NAMALWA (cell line): ENCODE data around the gene RHBG.

Experiments
- DNase-seq: peaks from one replicate; pipeline ENCODE4 v3.0.0-alpha.2; 2015; ENCODE audit warnings: low spot score

RHBG gene

GRCh38 chr1:156386134-156386901 lies 17.3 kb downstream of the RHBG start:
- no peak for DNase-seq

DNA sequence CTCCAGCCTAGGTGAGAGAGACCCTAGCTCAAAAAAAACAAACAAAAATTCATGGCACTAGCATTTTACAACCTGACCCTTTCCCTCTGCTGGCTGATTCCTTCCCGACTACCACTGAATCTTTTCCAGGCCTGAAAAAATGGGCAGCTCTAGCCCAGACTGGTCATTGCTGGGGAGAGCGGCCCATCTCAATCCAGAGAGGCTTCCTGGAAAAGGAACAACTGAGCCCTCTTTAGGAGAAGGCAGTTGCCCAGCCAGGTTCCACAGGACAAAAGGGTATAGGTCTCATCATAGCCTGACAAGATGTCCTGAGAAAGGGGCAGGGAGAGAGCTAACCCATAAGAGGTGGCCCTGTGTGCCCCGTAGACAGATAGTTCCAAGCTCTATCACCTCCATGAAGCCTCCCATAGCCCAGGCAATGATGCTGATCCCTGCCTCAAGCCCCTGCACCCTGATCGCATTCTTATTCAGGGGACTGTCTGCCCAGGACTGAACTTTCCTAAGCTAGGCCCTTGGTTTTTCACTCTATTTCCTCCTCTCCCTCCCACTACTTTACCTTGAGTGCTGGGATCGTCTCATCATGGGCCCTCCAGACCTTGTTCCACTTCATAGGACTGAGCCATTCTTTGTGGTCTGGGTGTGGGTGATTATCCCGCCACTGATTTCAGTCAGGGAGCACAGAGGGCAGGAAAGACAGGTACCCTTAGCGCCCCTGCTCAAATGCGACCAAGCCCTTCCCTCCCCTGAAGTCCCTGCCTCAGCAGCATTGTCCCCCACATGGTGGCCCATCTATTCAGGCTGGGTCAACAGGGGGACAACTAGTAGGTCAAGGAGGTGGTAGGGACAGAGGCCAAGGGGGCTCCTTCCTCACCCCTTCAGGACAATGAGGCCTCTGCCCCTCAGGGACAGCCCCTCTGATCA lies 18.2 kb downstream of the RHBG start:
- no peak for DNase-seq

DNA sequence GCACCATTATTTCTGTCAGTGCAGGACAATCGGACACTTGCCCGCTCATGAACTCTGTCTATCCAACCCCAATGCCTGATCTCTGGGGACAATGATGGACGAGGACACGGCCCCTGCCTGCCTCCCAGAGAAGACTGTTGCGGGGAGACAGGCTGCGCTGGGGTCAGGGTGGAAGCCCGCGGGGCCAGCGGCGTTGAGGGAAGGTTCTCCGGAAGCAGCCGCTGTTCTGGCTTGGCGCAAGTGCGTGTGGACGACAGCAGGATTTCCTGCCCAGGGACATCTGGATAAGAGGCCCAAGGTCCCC lies 18.8 kb downstream of the RHBG start:
- no peak for DNase-seq

- no peak for DNase-seq
Observed at GRCh38 chr1:156388174-156389137, 19.4 kb downstream of the RHBG start.

DNA sequence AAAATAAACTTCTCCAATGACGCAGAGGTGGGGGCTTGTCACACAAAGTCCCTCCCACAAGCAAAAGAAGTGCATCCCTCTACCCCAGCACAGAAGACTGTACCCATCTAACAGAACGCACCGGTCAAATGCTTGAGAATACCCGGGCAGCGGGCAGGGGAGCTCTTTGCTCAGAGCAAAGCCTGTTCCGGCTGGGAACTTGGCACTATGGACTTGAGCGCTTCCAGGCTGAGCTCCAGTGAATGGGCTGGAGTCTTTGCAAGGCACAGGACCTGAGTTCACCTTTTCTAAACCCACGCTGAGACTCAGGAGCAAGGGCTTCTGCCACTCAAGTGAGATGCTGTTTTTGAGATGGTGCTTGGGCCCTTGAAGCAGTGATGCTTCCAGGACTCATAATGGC lies 20.3 kb downstream of the RHBG start:
- DNase-seq = no peak

- no peak for DNase-seq
Observed at GRCh38 chr1:156390469-156391365, 21.7 kb downstream of the RHBG start.

GRCh38 chr1:156391366-156391677 lies 22.3 kb downstream of the RHBG start:
- DNase-seq = no peak

- DNase-seq = no peak
Observed at GRCh38 chr1:156391701-156392100, 22.7 kb downstream of the RHBG start.

DNA sequence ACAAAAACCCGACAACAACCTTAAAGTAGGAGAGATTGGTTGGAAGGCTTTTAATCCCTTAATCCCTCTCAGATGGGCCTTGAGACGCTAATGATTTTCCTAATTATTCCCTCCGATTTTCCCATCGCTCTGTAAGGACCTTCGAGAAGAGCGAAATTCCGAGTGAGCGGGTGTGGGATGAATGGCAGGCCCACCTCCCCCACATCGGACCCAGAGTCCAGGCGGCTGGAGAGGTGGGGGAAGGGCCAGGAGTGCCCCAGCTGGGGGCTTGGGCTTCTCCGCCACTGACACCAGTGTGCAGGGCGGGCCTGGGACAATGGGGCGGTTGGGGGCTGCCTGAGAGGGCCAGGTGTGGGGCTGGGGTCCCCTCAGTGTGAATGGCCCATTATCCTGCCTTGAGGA lies 23.4 kb downstream of the RHBG start:
- DNase-seq = no peak

- no peak for DNase-seq
Observed at GRCh38 chr1:156393095-156393494, 24.1 kb downstream of the RHBG start.

DNA sequence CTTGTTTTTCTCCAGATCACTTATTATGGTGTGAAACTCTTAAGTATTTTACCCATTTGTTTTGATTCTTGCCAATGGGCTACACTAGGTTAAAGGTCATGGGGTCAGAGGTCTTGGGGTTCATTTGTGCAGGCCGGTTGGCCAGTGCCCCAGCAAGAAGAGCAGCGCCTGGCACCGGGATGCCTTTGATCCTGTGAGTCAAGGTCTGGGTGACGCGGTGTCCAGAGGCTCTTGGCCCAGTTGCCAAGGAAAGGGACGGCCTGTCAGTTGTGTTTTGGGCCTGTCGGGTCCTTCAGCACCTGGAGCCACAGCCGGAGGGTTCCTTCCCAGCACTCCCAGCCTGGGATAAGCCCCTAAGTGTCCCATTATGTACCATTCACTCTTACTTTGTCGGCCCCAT lies 25.1 kb downstream of the RHBG start:
- no peak for DNase-seq

DNA sequence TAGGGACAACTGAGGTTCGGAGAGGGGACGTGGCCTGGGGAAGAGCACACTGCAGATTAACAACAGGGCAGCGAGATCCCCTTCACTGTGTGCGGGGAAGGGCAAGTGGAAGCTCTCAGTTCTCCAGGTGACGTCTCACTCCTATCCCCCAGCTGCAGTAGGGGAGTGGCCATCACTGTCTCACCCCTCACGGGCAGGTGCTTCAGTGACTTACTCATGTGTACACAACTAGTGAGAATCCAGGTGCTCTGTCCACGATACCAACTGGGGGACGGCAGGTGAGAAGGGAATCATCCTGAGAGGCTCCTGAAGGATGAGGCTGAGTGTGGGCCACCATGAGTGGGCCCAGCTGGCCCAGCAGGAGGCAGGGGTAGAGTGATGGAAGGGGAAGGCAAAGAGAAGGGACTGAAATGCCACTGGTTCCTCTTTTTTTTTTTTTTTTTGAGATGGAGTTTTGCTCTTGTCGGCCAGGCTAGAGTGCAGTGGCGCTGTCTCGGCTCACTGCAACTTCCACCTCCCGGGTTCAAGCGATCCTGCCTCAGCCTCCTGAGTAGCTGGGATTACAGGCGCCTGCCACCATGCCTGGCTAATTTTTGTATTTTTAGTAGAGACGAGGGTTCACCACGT lies 25.9 kb downstream of the RHBG start:
- peak; percentile 50 for DNase-seq

GRCh38 chr1:156399355-156400125 lies 30.5 kb downstream of the RHBG start:
- no peak for DNase-seq

- DNase-seq = no peak
Observed at GRCh38 chr1:156400191-156400935, 31.4 kb downstream of the RHBG start.

GRCh38 chr1:156401041-156401574 lies 32.1 kb downstream of the RHBG start:
- DNase-seq = no peak

DNA sequence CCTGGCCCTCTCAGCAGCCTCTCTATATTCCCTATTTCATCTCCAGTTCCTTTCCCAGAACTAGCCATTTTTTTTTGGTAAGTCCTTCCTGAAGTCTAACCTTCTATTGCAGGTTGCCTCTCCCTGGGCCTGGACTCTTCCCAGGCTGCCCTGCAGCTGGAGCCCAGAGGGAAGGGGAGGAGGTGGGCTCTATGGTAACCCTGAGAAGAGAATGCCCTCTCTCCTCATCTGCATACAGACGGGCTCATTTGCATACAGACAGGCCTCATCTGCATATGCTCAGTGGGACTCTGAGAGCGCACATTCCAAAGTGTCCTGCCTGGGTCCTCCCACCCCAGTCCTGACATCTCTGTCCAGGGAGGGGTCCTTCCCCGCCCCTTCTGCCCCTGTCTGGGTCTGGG lies 32.7 kb downstream of the RHBG start:
- no peak for DNase-seq

GRCh38 chr1:156402331-156403020 lies 33.5 kb downstream of the RHBG start:
- no peak for DNase-seq

- no peak for DNase-seq
Observed at GRCh38 chr1:156405670-156406069, 36.7 kb downstream of the RHBG start.

DNA sequence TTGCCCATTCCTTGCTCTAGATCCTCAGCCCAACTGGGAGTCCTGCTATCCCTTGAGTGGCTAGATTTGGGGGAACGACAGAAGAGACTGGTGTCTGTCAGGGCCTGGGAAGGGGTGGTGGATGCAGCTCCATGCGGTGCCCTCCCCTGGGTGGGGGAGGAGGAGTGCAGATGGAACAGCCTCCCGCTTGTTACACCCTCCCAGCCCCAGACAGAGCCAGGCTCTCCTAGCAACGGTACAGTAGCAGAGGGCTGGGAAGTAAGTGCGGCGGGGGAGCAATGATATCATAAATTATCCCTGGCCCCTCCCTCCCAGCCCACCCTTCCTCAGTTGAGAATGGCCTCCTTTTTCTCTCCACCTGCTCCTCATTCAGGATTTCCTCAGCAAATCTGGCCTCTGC lies 37.2 kb downstream of the RHBG start:
- DNase-seq = no peak
